GM13977 (cell line): Measurements from ENCODE around the gene INF2.

Experiments used
- DNase-seq: peaks from one replicate; pipeline ENCODE4 v3.0.0; 2012; ENCODE audit warnings: low spot score
- in situ Hi-C: fragments of 300-500 bp; cut with MboI; formaldehyde crosslinking; loops from one replicate; pipeline ENCODE4 v1.12.0; 2022; ENCODE audit warnings: low sequenced_read_pairs, low pct_unique_long_range_greater_than_20kb, mixed read lengths, inconsistent platforms; ENCODE audit not compliant: unreplicated experiment
- TF ChIP-seq, protein P1 (sequence below): IDR thresholded peaks from 2 replicates; pipeline ENCODE4 v1.5.1; 2012; ENCODE audit warnings: mild to moderate bottlenecking, control low read depth; ENCODE audit not compliant: insufficient read depth; ENCODE audit errors: extremely low read depth, missing control alignments

INF2 gene

DNA sequence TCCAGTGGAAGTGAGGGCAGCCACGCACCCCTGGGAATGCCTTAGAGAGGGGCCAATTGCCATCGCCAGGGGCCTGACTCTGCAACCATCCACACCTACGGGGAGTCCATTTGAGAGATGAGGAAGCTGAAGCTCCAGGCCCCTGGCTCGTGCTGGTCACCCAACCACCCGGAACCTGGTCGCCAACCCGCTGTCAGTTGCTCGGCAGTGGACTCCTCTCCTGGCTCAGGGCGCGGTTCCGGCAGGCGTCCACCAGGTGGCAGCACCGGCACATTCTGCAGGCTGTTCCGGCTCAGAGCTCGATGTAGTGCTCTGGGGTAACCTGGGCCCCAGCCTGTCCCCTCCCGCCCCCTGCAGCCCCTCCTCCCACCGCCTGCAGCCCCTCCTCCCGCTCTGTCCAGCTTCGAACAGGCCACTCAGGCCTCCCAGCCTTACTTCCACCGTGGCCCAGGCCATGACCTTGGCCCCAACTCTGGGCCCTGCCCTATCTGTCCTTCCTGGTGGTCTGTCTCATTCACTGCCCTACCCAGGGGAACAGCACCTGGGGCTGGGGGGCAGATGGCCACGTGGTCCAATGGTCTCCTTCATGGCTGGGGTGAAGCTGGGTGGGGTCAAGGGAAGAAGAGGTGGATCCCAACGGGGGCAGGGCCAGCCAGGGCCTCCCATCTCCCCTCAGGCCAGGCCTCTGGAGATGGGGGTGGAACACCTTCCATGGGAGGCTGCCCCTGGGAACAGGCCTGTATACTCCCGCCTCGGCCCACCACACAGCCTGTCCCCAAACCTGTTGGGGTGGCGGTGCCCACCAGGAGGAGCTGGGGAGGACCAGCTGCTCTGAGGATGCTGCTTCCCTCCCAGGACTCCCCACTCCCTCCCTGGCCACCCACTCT is 79.3 kb downstream of the INF2 start:
- in situ Hi-C loops: loop anchor here (10.0 to 25.0 kb wide), 2 partner anchors 56 to 269 kb away; no protein-coding TSS in a partner anchor
- TF ChIP-seq, protein P1, sequence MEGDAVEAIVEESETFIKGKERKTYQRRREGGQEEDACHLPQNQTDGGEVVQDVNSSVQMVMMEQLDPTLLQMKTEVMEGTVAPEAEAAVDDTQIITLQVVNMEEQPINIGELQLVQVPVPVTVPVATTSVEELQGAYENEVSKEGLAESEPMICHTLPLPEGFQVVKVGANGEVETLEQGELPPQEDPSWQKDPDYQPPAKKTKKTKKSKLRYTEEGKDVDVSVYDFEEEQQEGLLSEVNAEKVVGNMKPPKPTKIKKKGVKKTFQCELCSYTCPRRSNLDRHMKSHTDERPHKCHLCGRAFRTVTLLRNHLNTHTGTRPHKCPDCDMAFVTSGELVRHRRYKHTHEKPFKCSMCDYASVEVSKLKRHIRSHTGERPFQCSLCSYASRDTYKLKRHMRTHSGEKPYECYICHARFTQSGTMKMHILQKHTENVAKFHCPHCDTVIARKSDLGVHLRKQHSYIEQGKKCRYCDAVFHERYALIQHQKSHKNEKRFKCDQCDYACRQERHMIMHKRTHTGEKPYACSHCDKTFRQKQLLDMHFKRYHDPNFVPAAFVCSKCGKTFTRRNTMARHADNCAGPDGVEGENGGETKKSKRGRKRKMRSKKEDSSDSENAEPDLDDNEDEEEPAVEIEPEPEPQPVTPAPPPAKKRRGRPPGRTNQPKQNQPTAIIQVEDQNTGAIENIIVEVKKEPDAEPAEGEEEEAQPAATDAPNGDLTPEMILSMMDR: peak; percentile 98

DNA sequence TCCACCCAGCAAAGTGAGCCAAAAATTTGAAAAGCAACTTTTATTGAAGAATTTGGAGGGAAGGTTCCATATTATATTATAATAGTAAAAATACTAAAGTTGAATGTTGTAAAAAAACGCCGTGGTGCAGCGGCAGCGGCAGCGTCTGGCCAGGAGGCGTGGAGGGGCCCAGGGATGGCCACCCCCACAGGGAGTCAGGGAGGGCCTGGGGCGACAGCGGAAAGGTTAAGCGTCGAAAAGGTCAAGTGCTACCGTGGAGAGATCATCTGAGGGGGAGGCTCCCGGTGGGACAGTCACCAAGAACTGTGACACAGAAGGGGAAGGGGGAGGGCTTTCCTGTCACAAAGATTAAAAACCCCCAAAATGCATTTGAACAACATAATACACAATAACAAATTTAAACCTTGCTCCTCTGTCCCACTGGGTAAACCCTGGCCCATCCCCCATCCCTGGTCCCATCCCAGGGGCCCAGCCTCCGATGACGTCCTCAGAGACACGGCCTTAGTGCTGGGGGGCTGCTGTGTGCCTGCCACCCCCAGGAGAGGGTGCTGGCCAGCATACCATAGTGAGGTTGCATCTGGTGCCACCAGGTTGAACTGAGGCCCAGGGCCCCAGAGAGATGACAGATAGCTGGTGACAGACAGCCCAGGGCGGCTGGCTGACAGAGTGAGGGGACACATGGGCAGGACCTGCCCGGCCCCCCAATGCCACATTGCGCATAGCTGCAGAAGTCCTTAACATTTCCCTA is 80.1 kb downstream of the INF2 start:
- in situ Hi-C loops: loop anchor here (10.0 to 25.0 kb wide), 2 partner anchors 55 to 268 kb away; no protein-coding TSS in a partner anchor
- no peak for DNase-seq
- TF ChIP-seq, protein P1: no peak

More for the DNA sequence above, 79.3 kb downstream of the INF2 start:
- DNase-seq: peak; percentile 92

DNA sequence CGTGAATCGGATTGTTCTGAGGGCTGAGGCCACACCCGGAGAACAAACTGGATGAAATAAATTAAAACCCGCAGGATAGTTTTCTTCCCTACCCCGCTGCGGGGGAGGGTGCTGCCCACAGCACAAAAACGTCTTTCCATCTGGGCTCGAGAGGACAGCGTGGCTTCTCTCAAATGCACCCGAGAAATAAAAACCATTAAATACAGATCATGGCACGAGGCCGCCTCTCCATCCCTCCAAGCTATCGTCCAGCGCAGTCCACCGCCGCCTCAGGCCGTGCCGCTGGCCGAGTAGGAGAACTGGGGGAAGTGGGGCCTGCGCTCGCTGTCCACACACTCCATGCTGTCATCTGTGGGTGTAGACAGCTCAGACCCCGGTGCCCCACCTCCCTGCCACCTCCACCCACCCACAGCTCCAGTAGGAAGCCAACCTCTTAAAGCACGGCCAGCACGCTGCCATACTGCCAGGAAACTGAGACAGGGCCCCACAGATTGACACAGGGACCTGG is 80.7 kb downstream of the INF2 start:
- DNase-seq: no peak
- TF ChIP-seq, protein P1: no peak
- in situ Hi-C loops: loop anchor here (25.0 kb wide), 1 partner anchor 267 kb away; no protein-coding TSS in a partner anchor

DNA sequence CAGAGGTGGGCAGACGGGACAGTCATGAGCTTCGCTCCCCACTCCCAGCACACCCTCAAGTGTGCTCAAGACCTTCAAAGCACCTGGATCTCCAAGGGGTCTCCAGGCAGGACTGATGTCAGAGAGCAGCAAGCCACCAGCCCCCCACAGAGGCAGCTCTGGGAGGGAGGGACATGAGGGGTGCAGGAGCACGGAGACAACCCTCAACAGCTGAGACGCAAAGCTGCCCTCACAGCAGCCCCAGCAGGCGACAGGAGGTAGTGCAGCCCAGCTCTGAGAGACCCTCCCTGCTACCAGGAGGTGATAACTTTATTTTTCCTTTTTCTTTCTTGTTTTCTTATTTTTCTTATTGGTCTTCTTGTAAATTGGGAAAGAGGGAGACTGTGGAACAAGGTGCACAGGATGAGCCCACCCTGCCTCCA is 81.4 kb downstream of the INF2 start:
- TF ChIP-seq, protein P1: peak; percentile 49
- no peak for DNase-seq
- in situ Hi-C loops: loop anchor here (25.0 kb wide), 1 partner anchor 266 kb away; no protein-coding TSS in a partner anchor

DNA sequence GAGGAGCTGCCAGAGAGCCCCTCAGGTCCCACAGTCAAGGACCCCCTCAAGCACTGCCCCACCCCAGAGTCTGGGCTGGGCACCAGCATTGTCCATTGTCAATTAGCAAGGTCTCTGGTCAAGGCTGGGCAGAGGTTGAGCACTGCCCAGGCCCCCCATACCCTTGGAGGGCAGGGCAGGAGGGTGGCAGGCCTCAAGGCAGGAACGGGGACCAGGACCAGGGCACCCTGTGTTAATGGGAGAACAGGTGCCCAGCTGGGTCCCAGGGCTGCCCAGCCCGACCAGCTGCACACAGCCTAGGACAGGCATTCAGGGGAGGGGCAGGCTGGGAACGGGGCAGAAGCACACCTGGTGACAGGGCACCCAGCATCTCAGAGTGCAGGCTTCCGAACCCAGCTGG is 82.0 kb downstream of the INF2 start:
- TF ChIP-seq, protein P1: no peak
- in situ Hi-C loops: loop anchor here (25.0 kb wide), 1 partner anchor 266 kb away; no protein-coding TSS in a partner anchor
- no peak for DNase-seq
